Large intestine (tissue), 3 donors: ENCODE results near the gene PLEKHA3. TPM values are rescaled to one million over a fixed set of nuclear protein-coding genes. Genes with fewer than 3 reads are reported as not detected.
"Not testable (repeated sequence)": the region's sequence is repeated elsewhere in the genome, so short reads cannot be mapped to it uniquely, and the experiment has no call there.

Experiments used
- DNase-seq, 2 donors: peaks; one replicate each; pipeline versions ENCODE4 v3.0.0 to v3.0.0-alpha.2; 2013
- H3K27ac ChIP-seq: one replicate; pipeline ENCODE4 v1.5.1; 2013; ENCODE audit warnings: low read length
- H3K27me3 ChIP-seq: 2 replicates; pipeline ENCODE4 v1.6.1; 2013; ENCODE audit warnings: low read length; ENCODE audit not compliant: control insufficient read depth, insufficient read depth
- H3K36me3 ChIP-seq: 2 replicates; pipeline ENCODE4 v1.6.1; 2013; ENCODE audit warnings: low read length; ENCODE audit not compliant: control insufficient read depth, insufficient read depth
- H3K4me1 ChIP-seq: one replicate; pipeline ENCODE4 v1.6.1; 2013; ENCODE audit warnings: low read length; ENCODE audit not compliant: control insufficient read depth, insufficient read depth
- H3K4me3 ChIP-seq: one replicate; pipeline ENCODE4 v1.5.1; 2013; ENCODE audit warnings: low read length
- H3K9me3 ChIP-seq: one replicate; pipeline ENCODE4 v1.6.1; 2013; ENCODE audit warnings: mild to moderate bottlenecking, low read depth, low read length, moderate library complexity; ENCODE audit not compliant: control insufficient read depth
- WGBS: methylation state at CpG from one replicate; pipeline ENCODE4 v1.1.5; 2013; ENCODE audit warnings: low lambda C conversion rate; ENCODE audit not compliant: insufficient coverage; 5-methylcytosine and 5-hydroxymethylcytosine counted together
- polyA plus RNA-seq: library from polyadenylated mRNA; unstranded; fragments of 120-200 nt; gene quantifications from one replicate; pipeline ENCODE4 v1.2.1, GENCODE V29; 2013

Gene PLEKHA3
- polyA plus RNA-seq, 1 donor: 12.9 TPM

DNA sequence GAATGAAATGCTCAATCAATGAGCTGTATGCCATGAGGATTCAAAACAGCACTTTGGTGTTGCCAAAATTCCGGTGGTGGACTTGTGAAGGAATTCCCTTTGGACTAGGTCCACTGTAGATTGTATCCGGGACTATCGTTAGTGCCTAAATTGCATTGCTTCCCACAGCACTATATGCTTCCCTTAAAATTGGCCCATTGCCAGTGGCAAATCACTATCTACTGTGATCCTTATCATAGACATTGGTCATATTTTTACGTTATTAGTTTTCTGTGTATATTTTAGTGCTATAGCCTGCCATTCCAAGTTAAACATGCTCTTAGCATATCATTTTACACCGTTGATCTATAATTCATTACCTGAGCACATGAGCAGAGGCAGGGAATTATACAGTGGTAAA, 27.4 kb upstream of the PLEKHA3 start:
- no peak overlapping the region for H3K27ac ChIP-seq
- DNase-seq: no peak
- peaks cover 2% of the 10 kb centered on the region for H3K27me3 ChIP-seq
- peaks cover 7% of the 10 kb centered on the region for H3K36me3 ChIP-seq
- no peaks in the 10 kb centered on the region for H3K9me3 ChIP-seq
- WGBS: no CpG with 5 or more reads among the region's 5 CpGs
- no peak overlapping the region for H3K4me3 ChIP-seq
- peaks cover 11% of the 10 kb centered on the region for H3K4me1 ChIP-seq

DNA sequence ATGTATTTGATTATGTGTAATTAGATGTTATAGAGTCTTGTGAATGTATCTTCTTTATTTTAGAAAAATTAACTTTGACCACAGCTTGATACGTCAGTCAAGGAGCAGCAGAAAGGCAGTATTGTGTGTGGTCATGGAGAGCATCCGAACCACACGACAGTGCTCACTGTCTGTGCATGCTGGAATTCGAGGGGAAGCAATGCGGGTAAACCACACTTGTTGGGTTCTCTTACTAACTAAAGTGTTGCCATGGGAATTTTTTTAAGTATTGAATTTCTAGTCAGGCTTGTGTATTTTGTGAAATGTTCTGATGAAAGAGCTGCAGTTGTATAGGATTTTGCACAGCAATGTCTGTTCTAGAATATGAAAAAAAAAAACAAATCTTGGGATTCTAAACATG, 24.3 kb upstream of the PLEKHA3 start:
- no peak overlapping the region for H3K4me3 ChIP-seq
- DNase-seq: no peak
- H3K9me3 ChIP-seq: no peaks in the 10 kb centered on the region
- WGBS: no CpG with 5 or more reads among the region's 5 CpGs
- no peak overlapping the region for H3K27ac ChIP-seq
- no peaks in the 10 kb centered on the region for H3K36me3 ChIP-seq
- no peaks in the 10 kb centered on the region for H3K4me1 ChIP-seq
- H3K27me3 ChIP-seq: peaks cover under 1% of the 10 kb centered on the region

DNA sequence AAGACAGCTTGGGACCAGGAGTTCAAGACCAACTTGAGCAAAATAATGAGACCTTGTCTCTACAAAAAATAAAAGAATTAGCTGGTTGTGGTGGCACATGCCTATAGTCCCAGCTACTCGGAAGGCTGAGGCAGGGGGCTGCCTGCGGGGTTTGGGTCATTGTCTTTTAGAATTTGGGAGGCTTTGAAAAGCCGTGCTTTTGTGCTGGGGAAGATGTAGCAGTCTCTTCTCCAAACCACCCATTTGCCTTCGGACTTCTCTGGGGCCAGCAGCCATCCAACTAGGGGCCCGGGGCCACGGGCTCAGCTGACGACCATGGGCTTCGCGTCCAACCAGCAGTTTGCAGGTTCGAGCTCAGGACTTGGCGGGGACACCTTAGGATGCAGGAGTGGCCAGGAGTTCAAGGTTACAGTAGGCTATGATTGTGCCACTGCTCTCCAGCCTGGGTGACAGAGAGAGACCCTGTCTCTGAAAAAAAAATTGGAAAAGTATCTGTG, 22.8 kb upstream of the PLEKHA3 start:
- Histone ChIP-seq H3K9me3 (no peaks in the 10 kb centered on the region), H3K27ac (no peak overlapping the region), H3K4me3 (no peak overlapping the region), H3K4me1 (no peaks in the 10 kb centered on the region), H3K27me3 (no peaks in the 10 kb centered on the region), H3K36me3 (no peaks in the 10 kb centered on the region)
- WGBS: 100% methylated on average over 1 of the region's 11 CpGs
- no peak for DNase-seq

DNA sequence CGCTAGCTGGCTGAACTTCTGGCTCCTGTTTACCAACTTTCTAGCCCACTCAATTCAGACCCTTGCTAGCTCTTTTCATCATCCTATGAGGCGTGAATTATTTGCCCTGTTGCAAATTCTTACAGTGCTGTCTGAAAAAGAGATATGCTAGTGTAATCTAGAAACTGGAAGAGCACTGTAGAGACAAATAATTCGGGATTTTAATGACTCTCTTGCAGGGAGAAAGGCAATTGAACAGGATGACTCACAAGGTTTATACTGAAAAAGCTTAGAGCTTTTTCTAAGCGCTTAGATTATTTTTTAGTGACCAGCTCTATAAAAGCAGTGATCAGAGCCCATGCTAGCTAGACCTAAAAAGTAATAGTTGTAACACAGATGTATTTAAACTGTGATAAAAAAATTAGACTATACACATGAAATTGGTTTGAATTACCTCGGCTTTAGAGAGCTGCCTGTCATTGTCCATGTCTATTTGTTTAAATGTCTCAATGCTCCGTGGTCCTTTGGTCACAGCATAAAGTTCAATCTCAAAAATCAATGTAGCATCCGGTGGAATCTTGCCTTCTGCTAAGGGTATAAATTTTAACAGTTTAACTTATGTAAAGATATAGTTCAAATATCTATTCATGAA, 10.9 kb upstream of the PLEKHA3 start:
- Histone ChIP-seq H3K4me3 (no peak overlapping the region), H3K9me3 (no peaks in the 10 kb centered on the region), H3K4me1 (no peaks in the 10 kb centered on the region), H3K27ac (no peak overlapping the region), H3K36me3 (peaks cover 7% of the 10 kb centered on the region), H3K27me3 (no peaks in the 10 kb centered on the region)
- WGBS: 100% methylated on average over 1 of the region's 7 CpGs
- no peak for DNase-seq

- H3K4me1 ChIP-seq, H3K36me3 ChIP-seq, H3K27ac ChIP-seq, DNase-seq, H3K4me3 ChIP-seq, H3K9me3 ChIP-seq, H3K27me3 ChIP-seq: not testable (repeated sequence)
- no CpG with 5 or more reads among the region's 5 CpGs for WGBS
Observed at GRCh38 chr2:178471313-178471712, 8.9 kb upstream of the PLEKHA3 start.

GRCh38 chr2:178473373-178473772, 6.9 kb upstream of the PLEKHA3 start:
- Histone ChIP-seq H3K36me3 (no peaks in the 10 kb centered on the region), H3K27me3 (no peaks in the 10 kb centered on the region), H3K27ac (no peak overlapping the region), H3K4me3 (no peak overlapping the region), H3K4me1 (peaks cover 3% of the 10 kb centered on the region), H3K9me3 (no peaks in the 10 kb centered on the region)
- no peak for DNase-seq
- no CpG with 5 or more reads among the region's 2 CpGs for WGBS

- Histone ChIP-seq H3K36me3 (no peaks in the 10 kb centered on the region), H3K27me3 (no peaks in the 10 kb centered on the region), H3K4me3 (no peak overlapping the region), H3K9me3 (no peaks in the 10 kb centered on the region), H3K27ac (no peak overlapping the region), H3K4me1 (peaks cover 3% of the 10 kb centered on the region)
- 86% methylated on average over 1 of the region's 4 CpGs for WGBS
- DNase-seq: no peak
Observed at GRCh38 chr2:178473931-178474330, 6.3 kb upstream of the PLEKHA3 start.

DNA sequence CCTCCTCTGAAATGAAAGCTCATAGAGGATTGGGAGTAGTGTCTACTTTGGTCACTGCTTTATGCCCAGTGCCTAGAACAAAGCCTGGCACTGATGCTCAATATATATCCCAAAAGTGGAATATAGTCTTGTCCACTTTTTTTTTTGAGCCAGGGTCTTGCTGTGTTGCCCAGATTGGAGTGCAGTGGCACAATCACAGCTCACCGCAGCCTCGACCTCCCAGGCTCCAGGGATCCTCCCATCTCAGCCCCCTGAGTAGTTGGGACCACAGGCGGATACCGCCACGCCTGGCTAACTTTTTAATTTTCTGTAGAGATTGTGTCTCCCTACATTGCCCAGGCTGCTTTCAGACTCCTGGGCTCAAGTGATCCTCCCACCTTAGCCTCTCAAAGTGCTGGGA, 5.7 kb upstream of the PLEKHA3 start:
- Histone ChIP-seq H3K4me1 (peaks cover 6% of the 10 kb centered on the region), H3K27ac (no peak overlapping the region), H3K4me3 (no peak overlapping the region), H3K36me3 (no peaks in the 10 kb centered on the region), H3K9me3 (no peaks in the 10 kb centered on the region), H3K27me3 (no peaks in the 10 kb centered on the region)
- no CpG with 5 or more reads among the region's 5 CpGs for WGBS
- no peak for DNase-seq

DNA sequence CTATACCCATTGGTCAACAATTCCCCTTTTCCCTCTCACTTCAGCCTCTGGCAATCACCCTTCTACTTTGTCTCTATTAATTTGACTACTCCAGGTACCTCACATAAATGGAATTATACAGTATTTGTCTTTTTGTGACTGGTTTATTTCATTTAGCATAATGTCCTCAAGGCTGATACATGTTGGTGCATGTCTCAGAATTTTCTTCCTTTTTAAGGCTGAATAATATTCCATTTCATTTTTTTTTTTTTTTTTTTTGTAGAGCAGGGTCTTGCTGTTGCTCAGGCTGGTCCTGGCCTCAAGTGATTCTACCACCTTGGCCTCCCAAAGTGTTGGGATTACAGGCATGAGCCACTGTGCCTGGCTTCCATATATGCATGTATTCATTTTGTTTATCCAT, 3.8 kb upstream of the PLEKHA3 start:
- no peak overlapping the region for H3K27ac ChIP-seq
- DNase-seq: no peak

DNA sequence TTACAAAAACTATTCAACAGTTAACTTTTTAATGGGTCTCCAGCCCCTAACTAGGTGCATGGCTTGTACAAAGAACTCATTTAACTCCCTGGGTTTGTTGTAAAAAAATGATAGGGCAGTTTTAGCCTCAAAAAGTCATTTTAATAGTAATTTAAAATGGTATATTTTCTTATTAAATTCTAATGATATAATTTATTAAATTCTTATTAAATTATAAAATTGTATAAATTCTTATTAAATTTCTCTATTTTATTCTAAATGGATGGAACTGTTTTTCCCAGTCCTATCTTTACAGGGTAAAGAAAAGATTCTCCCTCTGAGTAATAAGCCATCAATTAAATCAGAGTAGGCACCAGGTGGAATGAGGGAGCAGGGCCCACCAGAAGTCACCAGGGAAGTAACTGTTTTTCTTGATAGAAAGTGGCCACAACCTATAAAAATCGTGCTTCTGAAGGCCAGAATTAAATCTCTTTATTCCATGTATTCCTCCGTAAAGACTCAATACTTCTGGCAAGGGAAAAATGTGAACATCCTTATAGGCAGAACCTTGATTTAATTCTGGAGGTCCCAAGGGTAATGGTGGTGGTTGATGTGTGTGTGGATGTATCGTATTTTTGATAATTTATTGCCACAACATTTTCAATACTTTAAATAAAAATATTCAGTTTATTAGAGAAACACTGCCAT, 2.7 kb upstream of the PLEKHA3 start:
- Histone ChIP-seq H3K27me3 (no peaks in the 10 kb centered on the region), H3K9me3 (no peaks in the 10 kb centered on the region), H3K4me1 (peaks cover 20% of the 10 kb centered on the region), H3K4me3 (peak overlapping the region; percentile 70), H3K36me3 (no peaks in the 10 kb centered on the region), H3K27ac (peak overlapping the region; percentile 94)
- 0% methylated on average over 1 of the region's 3 CpGs for WGBS
- DNase-seq: peak in 1 of 2 donors; percentile 18

More for the DNA sequence above, 3.8 kb upstream of the PLEKHA3 start:
- no peaks in the 10 kb centered on the region for H3K27me3 ChIP-seq
- H3K9me3 ChIP-seq: no peaks in the 10 kb centered on the region
- no peaks in the 10 kb centered on the region for H3K36me3 ChIP-seq
- H3K4me3 ChIP-seq: no peak overlapping the region
- peaks cover 10% of the 10 kb centered on the region for H3K4me1 ChIP-seq

DNA sequence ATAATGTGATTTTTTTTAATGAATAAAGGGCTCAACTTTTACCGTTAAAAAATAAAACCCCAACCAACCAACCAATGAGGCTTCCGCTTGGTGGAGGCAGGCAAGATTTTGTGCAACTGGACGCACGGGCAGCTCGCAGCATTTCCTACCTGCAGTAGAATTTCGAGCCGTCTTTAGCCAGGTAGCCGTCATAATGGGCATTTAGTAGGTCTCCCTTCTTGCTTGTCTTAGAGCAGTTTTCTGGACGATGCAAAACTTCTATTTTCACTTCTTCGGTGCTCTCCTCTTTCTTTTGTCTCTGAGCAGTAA, 2.2 kb upstream of the PLEKHA3 start:
- DNase-seq: no peak
- H3K4me1 ChIP-seq: peaks cover 24% of the 10 kb centered on the region
- no peaks in the 10 kb centered on the region for H3K9me3 ChIP-seq
- H3K36me3 ChIP-seq: no peaks in the 10 kb centered on the region
- peak overlapping the region; percentile 94 for H3K27ac ChIP-seq
- no peaks in the 10 kb centered on the region for H3K27me3 ChIP-seq
- no CpG with 5 or more reads among the region's 10 CpGs for WGBS
- peak overlapping the region; percentile 70 for H3K4me3 ChIP-seq
